ENCODE results near the gene UMODL1.

The UMODL1 gene

DNA sequence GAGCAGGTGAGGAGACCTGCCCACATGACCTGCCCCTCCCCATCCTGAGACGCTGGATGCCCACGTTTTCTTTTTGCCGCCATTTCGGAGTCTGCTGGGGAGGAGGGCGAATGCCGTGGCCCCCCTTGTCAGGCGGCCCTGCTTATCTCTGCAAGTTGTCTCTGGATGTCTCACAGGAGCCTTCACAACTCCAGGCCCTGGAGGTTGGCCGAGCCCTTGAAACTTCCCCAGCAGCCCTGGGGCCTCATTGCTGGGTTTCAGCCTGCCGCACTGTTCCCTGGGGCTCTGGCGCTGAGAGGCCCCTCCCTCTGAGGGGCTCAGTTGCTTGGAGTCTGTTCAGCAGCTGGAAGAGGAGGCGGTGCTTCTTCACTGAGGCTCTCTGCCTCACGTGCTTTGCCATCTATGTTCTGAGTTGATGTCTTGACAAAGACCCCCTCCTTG is 31.2 kb upstream of the UMODL1 start:
- no peak for DNase-seq

DNA sequence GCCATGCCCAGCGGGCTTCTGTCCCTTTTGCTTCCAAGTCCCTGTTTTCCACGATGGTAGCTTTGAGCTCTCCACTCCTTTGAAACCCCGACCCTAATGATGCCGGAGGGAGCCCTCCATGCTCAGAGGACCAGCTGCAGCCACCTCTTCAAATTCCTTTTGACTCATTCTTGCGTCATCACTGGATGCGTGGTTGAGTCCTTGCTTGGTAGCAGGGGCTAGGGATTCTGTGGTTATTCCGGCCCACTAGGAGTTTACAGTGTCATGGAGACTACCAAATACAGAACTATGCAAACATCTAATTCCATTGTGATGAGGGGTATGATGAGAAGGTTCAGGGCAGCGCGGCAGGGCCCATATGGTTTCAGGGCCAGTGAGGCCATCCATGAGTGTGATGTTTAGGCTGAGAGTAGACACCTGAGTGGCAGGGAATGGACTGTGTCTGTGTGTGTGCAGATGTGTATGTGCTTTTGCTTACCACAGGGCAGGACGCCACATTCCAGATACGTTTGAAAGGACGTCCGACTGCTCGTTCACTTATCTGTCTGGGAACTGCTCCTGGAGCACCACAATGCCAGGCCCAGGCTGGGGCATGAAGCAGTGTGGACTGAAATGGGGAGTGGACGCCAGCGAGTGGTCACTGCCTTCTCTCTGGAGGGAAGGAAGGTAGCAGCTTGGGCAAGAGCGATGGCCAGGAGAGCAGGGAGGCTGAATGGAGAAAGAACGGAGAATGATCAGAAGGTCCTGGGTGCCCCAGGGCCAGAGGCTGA is 30.5 kb upstream of the UMODL1 start:
- DNase-seq, result no peak

DNA sequence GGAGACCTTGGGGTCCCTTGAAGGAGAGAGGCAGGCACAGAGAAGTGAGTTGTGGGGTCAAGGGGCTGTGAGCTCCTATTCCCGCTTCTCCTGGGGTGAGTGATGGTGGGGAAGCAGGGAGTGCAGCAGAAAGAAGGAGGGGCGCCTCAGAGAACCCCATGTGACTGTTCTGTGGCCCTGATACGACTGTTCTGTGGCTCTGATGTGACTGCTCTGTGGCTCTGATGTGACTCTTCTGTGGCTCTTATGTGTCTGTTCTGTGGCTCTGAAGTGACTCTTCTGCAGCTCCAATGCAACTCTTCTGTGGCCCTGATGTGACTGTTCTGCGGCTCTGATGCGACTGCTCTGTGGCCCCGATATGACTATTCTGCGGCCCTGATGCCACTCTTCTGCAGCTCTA is 29.9 kb upstream of the UMODL1 start:
- DNase-seq, result no peak

GRCh38 chr21:42041711-42042110 is 29.4 kb upstream of the UMODL1 start:
- DNase-seq, result no peak

DNA sequence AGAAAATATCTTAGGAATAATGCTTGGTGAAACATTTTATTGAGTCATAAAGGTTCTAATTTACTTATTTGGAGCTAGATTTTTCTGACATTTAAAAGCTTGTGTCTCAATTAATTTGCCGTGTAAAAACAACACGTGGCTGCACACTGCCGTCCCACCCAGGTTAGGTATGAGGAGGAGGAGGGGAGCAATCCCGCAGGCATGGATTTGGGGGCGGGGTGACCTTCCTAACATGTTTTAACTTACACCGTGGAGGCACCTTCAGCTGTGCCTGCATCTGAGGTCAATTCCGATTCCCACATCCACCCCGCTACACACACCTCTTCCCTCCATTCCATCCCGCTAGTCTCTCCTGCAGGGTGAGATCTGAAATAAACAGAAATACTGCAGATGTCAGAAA is 28.5 kb upstream of the UMODL1 start:
- DNase-seq, result no peak

- no peak for DNase-seq
These were observed 27.8 kb upstream of the UMODL1 start for GRCh38 chr21:42043201-42043895.

- no peak for DNase-seq
These were observed 27.2 kb upstream of the UMODL1 start for GRCh38 chr21:42043961-42044360.

GRCh38 chr21:42044871-42045495 is 26.1 kb upstream of the UMODL1 start:
- DNase-seq, result no peak

DNA sequence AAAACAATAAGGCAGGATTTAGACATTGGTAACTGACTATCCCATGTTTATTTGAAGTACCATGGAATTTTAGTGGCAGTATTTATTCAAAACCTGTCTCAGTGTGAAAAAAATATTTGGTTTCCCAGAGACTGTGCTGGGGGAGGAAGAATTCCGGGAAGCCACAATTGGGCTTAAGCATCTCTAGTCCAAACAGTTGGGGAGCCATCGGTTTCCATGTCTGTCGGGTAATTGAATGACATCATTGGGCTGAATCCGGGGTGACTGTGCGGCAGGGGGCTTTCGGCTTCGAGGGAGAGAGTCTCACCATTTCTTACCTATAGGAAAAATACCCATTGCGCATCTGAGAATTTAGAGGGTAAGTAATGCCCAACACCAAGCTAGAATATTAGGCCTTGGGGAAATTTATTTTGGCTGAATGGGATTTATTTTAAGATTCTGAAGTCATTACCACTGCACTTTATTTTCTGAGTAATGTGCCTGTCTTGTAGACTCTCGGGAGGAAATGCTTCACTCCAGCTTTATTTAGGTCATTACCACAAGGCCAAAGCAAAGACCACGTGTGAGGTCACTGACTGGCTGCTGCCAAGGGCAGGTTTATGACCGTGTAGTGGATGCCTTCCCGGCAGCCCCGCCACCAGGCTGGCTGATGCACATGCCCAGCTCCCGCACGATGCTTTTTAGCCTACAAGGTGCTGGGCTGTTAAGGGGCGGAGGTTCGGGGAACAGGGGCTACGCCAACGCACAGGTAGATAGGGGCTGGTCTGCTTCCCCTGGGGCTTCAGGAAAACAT is 23.1 kb upstream of the UMODL1 start:
- DNase-seq, result no peak

GRCh38 chr21:42048870-42049577 is 22.1 kb upstream of the UMODL1 start:
- no peak for DNase-seq

- no peak for DNase-seq
These were observed 21.3 kb upstream of the UMODL1 start for GRCh38 chr21:42049578-42050430.

DNA sequence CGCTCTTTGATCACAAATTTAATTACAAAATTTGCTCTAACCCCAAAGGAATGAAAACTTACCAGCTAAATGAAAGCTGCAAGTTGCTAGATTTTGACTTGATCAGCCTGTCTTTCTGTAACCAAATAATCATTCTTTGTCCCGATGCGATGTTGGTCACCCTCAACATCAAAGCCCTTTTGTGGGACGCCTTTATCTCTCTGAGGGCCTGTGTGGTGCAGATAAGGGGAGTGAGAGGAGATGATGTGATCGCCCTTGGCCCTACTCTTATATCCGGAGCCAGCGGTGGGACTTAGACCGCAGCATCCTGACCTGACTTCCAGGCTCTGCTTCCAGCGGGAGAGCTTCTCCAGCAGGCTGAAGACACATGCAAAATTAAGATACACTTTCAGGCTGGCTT is 19.3 kb upstream of the UMODL1 start:
- no peak for DNase-seq

DNA sequence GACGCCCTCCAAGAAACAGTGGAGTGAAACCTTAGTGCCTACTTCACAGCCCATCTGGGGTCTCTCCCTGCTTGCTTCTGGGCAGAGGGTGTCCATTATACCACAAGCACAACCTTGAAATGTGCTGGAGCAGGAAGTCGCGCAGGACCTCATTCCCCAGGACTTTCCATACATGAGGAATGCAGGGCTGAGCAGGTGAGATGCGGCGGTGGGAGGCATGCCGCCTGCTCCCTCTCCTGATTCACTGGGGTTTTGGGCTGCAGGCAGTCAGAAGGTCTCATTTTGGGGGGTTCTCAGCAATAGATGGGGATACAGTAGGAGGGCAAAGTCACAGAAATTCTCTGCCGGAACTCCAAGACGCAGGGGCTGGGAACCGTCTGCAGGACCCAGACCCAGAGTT is 15.7 kb upstream of the UMODL1 start:
- no peak for DNase-seq

- no peak for DNase-seq
These were observed 14.6 kb upstream of the UMODL1 start for GRCh38 chr21:42056468-42056867.

- DNase-seq, result no peak
These were observed 14.0 kb upstream of the UMODL1 start for GRCh38 chr21:42056996-42057689.

- DNase-seq, result no peak
These were observed 13.2 kb upstream of the UMODL1 start for GRCh38 chr21:42057851-42058437.

- DNase-seq, result no peak
These were observed 12.4 kb upstream of the UMODL1 start for GRCh38 chr21:42058631-42059111.

- DNase-seq, result no peak
These were observed 12.0 kb upstream of the UMODL1 start for GRCh38 chr21:42059141-42059540.

DNA sequence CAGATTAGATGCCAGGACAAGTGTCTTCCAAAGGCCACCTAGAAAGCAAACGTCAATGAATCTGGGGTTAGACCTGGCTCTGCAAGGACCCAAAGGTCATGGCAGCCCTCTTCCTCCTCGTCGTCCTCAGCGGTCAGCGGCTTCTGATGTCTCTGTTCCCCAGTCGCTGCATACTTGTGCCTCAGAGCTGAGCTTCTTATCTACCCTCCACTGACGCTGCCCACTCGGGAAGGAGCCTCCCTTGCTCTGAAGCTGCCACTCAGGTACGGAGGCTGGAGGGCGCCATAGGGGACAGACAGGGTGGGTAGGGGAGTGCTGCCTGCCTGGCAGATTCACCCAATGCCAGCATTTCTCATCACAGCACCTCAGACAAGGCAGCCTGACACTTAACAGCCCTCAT is 11.4 kb upstream of the UMODL1 start:
- DNase-seq, result no peak

- DNase-seq, result no peak
These were observed 11.0 kb upstream of the UMODL1 start for GRCh38 chr21:42060166-42060565.
